H9 (cell line): ENCODE measurements around the gene ACBD6. TPM values are rescaled to one million over a fixed set of nuclear protein-coding genes. Genes with fewer than 3 reads are reported as not detected.

Experiments used
- DNase-seq: peaks from one replicate; pipeline ENCODE4 v3.0.0-alpha.2; 2017
- H2AFZ ChIP-seq: one replicate; pipeline ENCODE4 v1.6.1; 2013; ENCODE audit warnings: mild to moderate bottlenecking, low read length, control low read depth, moderate library complexity
- H2AK5ac ChIP-seq: 2 replicates; pipeline ENCODE4 v1.6.1; 2013; ENCODE audit warnings: low read length, control low read depth, mixed read lengths; ENCODE audit not compliant: insufficient read length
- H2BK120ac ChIP-seq: one replicate; pipeline ENCODE4 v1.6.1; 2013; ENCODE audit warnings: low read depth, mild to moderate bottlenecking, low read length, control low read depth, inconsistent platforms; ENCODE audit not compliant: poor library complexity, severe bottlenecking
- H2BK12ac ChIP-seq: 2 replicates; pipeline ENCODE4 v1.6.1; 2013; ENCODE audit warnings: low read length, control low read depth, mixed read lengths, low read depth; ENCODE audit not compliant: insufficient read length
- H2BK15ac ChIP-seq: 2 replicates; pipeline ENCODE4 v1.6.1; 2013; ENCODE audit warnings: low read depth, low read length, control low read depth
- H2BK20ac ChIP-seq: one replicate; pipeline ENCODE4 v1.6.1; 2013; ENCODE audit warnings: low read depth, mild to moderate bottlenecking, low read length, control low read depth, inconsistent platforms; ENCODE audit not compliant: poor library complexity, severe bottlenecking
- H2BK5ac ChIP-seq: 2 replicates; pipeline ENCODE4 v1.6.1; 2013; ENCODE audit warnings: low read length, control low read depth, mixed read lengths; ENCODE audit not compliant: insufficient read length
- H3K14ac ChIP-seq: 2 replicates; pipeline ENCODE4 v1.6.1; 2013; ENCODE audit warnings: low read length, control low read depth; ENCODE audit not compliant: insufficient read depth
- H3K18ac ChIP-seq: 2 replicates; pipeline ENCODE4 v1.6.1; 2013; ENCODE audit warnings: low read depth, mild to moderate bottlenecking, mixed read lengths, low read length, control low read depth; ENCODE audit not compliant: insufficient read length
- H3K23ac ChIP-seq: 2 replicates; pipeline ENCODE4 v1.6.1; 2013; ENCODE audit warnings: low read length, control low read depth, mixed read lengths, low read depth; ENCODE audit not compliant: insufficient read length
- H3K23me2 ChIP-seq: 2 replicates; pipeline ENCODE4 v1.6.1; 2013; ENCODE audit warnings: low read depth, mild to moderate bottlenecking, mixed read lengths, low read length, control low read depth; ENCODE audit not compliant: insufficient read length, poor library complexity, severe bottlenecking
- H3K27ac ChIP-seq: 2 replicates; pipeline ENCODE4 v1.5.1; 2013; ENCODE audit warnings: low read length, control low read depth, mixed read lengths, low read depth; ENCODE audit not compliant: insufficient read length
- H3K27me3 ChIP-seq: 2 replicates; pipeline ENCODE4 v1.6.1; 2013; ENCODE audit warnings: low read length, control low read depth, inconsistent platforms; ENCODE audit not compliant: insufficient read depth
- H3K4ac ChIP-seq: 2 replicates; pipeline ENCODE4 v1.6.1; 2013; ENCODE audit warnings: low read depth, mild to moderate bottlenecking, control low read depth, inconsistent platforms, low read length, moderate library complexity
- H3K4me1 ChIP-seq: 2 replicates; pipeline ENCODE4 v1.6.1; 2013; ENCODE audit warnings: low read length, control low read depth, inconsistent platforms; ENCODE audit not compliant: insufficient read depth
- H3K4me2 ChIP-seq: 2 replicates; pipeline ENCODE4 v1.6.1; 2013; ENCODE audit warnings: low read length, control low read depth, mixed read lengths; ENCODE audit not compliant: insufficient read length, insufficient read depth
- H3K56ac ChIP-seq: 2 replicates; pipeline ENCODE4 v1.6.1; 2013; ENCODE audit warnings: low read depth, mild to moderate bottlenecking, mixed read lengths, low read length, control low read depth; ENCODE audit not compliant: insufficient read length
- H3K79me1 ChIP-seq: 2 replicates; pipeline ENCODE4 v1.6.1; 2013; ENCODE audit warnings: low read depth, mild to moderate bottlenecking, moderate library complexity, low read length, control low read depth, inconsistent platforms; ENCODE audit not compliant: insufficient read depth, poor library complexity, severe bottlenecking
- H3K79me2 ChIP-seq: 2 replicates; pipeline ENCODE4 v1.6.1; 2013; ENCODE audit warnings: low read length, control low read depth, inconsistent platforms; ENCODE audit not compliant: insufficient read depth
- H3K9ac ChIP-seq: 2 replicates; pipeline ENCODE4 v1.6.1; 2013; ENCODE audit warnings: low read length, control low read depth, mixed read lengths; ENCODE audit not compliant: insufficient read length; ENCODE audit errors: extremely low read depth
- H3K9me3 ChIP-seq: one replicate; pipeline ENCODE4 v1.6.1; 2013; ENCODE audit warnings: low read depth, low read length, inconsistent platforms; ENCODE audit not compliant: control insufficient read depth
- H3T11ph ChIP-seq: one replicate; pipeline ENCODE4 v1.6.1; 2013; ENCODE audit warnings: mild to moderate bottlenecking, low read length, control low read depth, inconsistent platforms
- H4K20me1 ChIP-seq: one replicate; pipeline ENCODE4 v1.6.1; 2013; ENCODE audit not compliant: control insufficient read depth, insufficient read length, insufficient read depth
- H4K5ac ChIP-seq: 2 replicates; pipeline ENCODE4 v1.6.1; 2013; ENCODE audit warnings: low read depth, mild to moderate bottlenecking, mixed read lengths, low read length, control low read depth; ENCODE audit not compliant: insufficient read length
- H4K8ac ChIP-seq: replicated peaks from 2 replicates; pipeline ENCODE4 v1.6.1; 2013; ENCODE audit warnings: low read length, control low read depth, mixed read lengths, low read depth; ENCODE audit not compliant: insufficient read length
- H4K91ac ChIP-seq: 2 replicates; pipeline ENCODE4 v1.6.1; 2013; ENCODE audit warnings: low read depth, mild to moderate bottlenecking, moderate library complexity, mixed read lengths, low read length, control low read depth; ENCODE audit not compliant: insufficient read length
- H3K27ac Mint-ChIP-seq, 3 experiments: 2 replicates in 2 of 3; 3 replicates in 1 of 3; pipeline ENCODE4 v1.8.0; 2020 to 2021; ENCODE audit warnings: mixed read lengths in 3 of 3, mild to moderate bottlenecking in 1 of 3, moderate library complexity in 1 of 3
- H3K27me3 Mint-ChIP-seq: 2 replicates; pipeline ENCODE4 v1.8.0; 2021; ENCODE audit warnings: low read depth, mild to moderate bottlenecking, moderate library complexity, mixed read lengths
- H3K36me3 Mint-ChIP-seq, 3 experiments: 2 replicates in 2 of 3; 3 replicates in 1 of 3; pipeline ENCODE4 v1.8.0; 2020 to 2021; ENCODE audit warnings: low read depth in 3 of 3, mixed read lengths in 3 of 3; ENCODE audit not compliant: insufficient read depth in 1 of 3
- H3K4me1 Mint-ChIP-seq, 2 experiments: 2 replicates each; pipeline ENCODE4 v1.8.0; 2020; ENCODE audit warnings: mixed read lengths in 2 of 2
- H3K4me3 Mint-ChIP-seq, 2 experiments: 2 replicates in 1 of 2; 3 replicates in 1 of 2; pipeline ENCODE4 v1.8.0; 2020 to 2021; ENCODE audit warnings: mild to moderate bottlenecking in 2 of 2, mixed read lengths in 2 of 2, moderate library complexity in 1 of 2
- H3K9me3 Mint-ChIP-seq, 2 experiments: 2 replicates in 1 of 2; 3 replicates in 1 of 2; pipeline ENCODE4 v1.8.0; 2020; ENCODE audit warnings: mild to moderate bottlenecking in 2 of 2, mixed read lengths in 2 of 2, moderate library complexity in 1 of 2
- CTCF ChIP-seq: fragments of 200-600 bp; sonication (generic); conservative IDR thresholded peaks from 3 replicates; pipeline ENCODE4 v1.8.0; 2021; ENCODE audit warnings: antibody characterized with exemption, mild to moderate bottlenecking
- WGBS: extraction: QIAGEN DNeasy Blood & Tissue Kit; methylation state at CpG from one replicate; pipeline ENCODE4 v1.1.7; 2013; ENCODE audit warnings: missing lambda C conversion rate, low lambda C conversion rate, mixed read lengths; ENCODE audit not compliant: insufficient read length; ENCODE audit errors: extremely low coverage; 5-methylcytosine and 5-hydroxymethylcytosine counted together
- total RNA-seq: library from RNA; stranded (reverse); gene quantifications from 2 replicates; pipeline ENCODE4 v1.2.1, GENCODE V29; 2021

ACBD6 gene
- total RNA-seq, 1 experiment from 2014 or later, result 51.4 TPM

- H2AFZ ChIP-seq, result no peak overlapping the region
- H3K36me3 Mint-ChIP-seq, result no peaks in the 10 kb centered on the region
- no peak for DNase-seq
Observed at GRCh38 chr1:180527101-180527669, 24.8 kb upstream of the ACBD6 start.

More at GRCh38 chr1:180527101-180527669, 24.8 kb upstream of the ACBD6 start:
- H2BK5ac ChIP-seq, result no peak overlapping the region
- Mint-ChIP-seq H3K27ac (no peak overlapping the region), H3K27me3 (no peaks in the 10 kb centered on the region), H3K4me1 (peaks cover 14 to 27% of the 10 kb centered on the region in 2 experiments), H3K9me3 (no peaks in the 10 kb centered on the region), H3K4me3 (no peak overlapping the region)
- no peak overlapping the region for H3K23ac ChIP-seq
- no peak overlapping the region for H3K9ac ChIP-seq
- no peak overlapping the region for H3K4me2 ChIP-seq
- H3K79me2 ChIP-seq, result no peaks in the 10 kb centered on the region
- H4K91ac ChIP-seq, result no peak overlapping the region
- H3K27ac ChIP-seq, result no peak overlapping the region
- no peak overlapping the region for H2BK20ac ChIP-seq
- no peak overlapping the region for H3K14ac ChIP-seq
- no peak overlapping the region for H2AK5ac ChIP-seq
- H3K18ac ChIP-seq, result no peak overlapping the region
- WGBS, result no CpG with 5 or more reads among the region's 5 CpGs
- H3K4ac ChIP-seq, result no peak overlapping the region
- H3K23me2 ChIP-seq, result no peaks in the 10 kb centered on the region
- H4K20me1 ChIP-seq, result no peaks in the 10 kb centered on the region
- no peaks in the 10 kb centered on the region for H3K79me1 ChIP-seq
- H3K56ac ChIP-seq, result no peak overlapping the region
- H3K9me3 ChIP-seq, result no peaks in the 10 kb centered on the region
- H3T11ph ChIP-seq, result no peak overlapping the region
- no peak overlapping the region for H2BK12ac ChIP-seq
- no peaks in the 10 kb centered on the region; the same call in 1 of the 2 replicates for H3K4me1 ChIP-seq
- H2BK120ac ChIP-seq, result no peak overlapping the region
- no peak for TF ChIP-seq CTCF
- no peaks in the 10 kb centered on the region for H3K27me3 ChIP-seq
- no peak overlapping the region for H4K8ac ChIP-seq
- H2BK15ac ChIP-seq, result no peak overlapping the region
- no peak overlapping the region for H4K5ac ChIP-seq
